GM23248 (cell line): ENCODE results near the gene NHEJ1. TPM values are rescaled to one million over a fixed set of nuclear protein-coding genes. Genes with fewer than 3 reads are reported as not detected.

Experiments used
- DNase-seq: peaks from one replicate; pipeline ENCODE4 v3.0.0-alpha.2; 2015
- H2AFZ ChIP-seq: fragments of 200-600 bp; sonication (generic); 2 replicates; pipeline ENCODE4 v1.6.1; 2016; ENCODE audit warnings: antibody characterized with exemption
- H3F3A ChIP-seq: fragments of 200-600 bp; sonication (generic); 2 replicates; pipeline ENCODE4 v1.6.1; 2016; ENCODE audit warnings: mild to moderate bottlenecking, antibody characterized with exemption, mixed run types; ENCODE audit not compliant: insufficient read depth
- H3K27ac ChIP-seq: fragments of 200-600 bp; sonication (generic); 2 replicates; pipeline ENCODE4 v1.5.1; 2016; ENCODE audit warnings: mild to moderate bottlenecking
- H3K27me3 ChIP-seq: fragments of 200-600 bp; sonication (generic); replicated peaks from 2 replicates; pipeline ENCODE4 v1.6.1; 2016; ENCODE audit warnings: mild to moderate bottlenecking; ENCODE audit not compliant: insufficient read depth
- H3K36me3 ChIP-seq: fragments of 200-600 bp; sonication (generic); 2 replicates; pipeline ENCODE4 v1.6.1; 2016; ENCODE audit warnings: low read depth, mild to moderate bottlenecking
- H3K4me1 ChIP-seq: fragments of 200-600 bp; sonication (generic); 2 replicates; pipeline ENCODE4 v1.6.1; 2016; ENCODE audit warnings: mild to moderate bottlenecking; ENCODE audit not compliant: insufficient read depth
- H3K4me2 ChIP-seq: fragments of 200-600 bp; sonication (generic); one replicate; pipeline ENCODE4 v1.6.1; 2016; ENCODE audit warnings: mild to moderate bottlenecking; ENCODE audit not compliant: unreplicated experiment
- H3K4me3 ChIP-seq: fragments of 200-600 bp; sonication (generic); 2 replicates; pipeline ENCODE4 v1.5.1; 2016; ENCODE audit warnings: mild to moderate bottlenecking
- H3K79me2 ChIP-seq: fragments of 200-600 bp; sonication (generic); 2 replicates; pipeline ENCODE4 v1.6.1; 2016; ENCODE audit warnings: mild to moderate bottlenecking; ENCODE audit not compliant: insufficient read depth
- H3K9ac ChIP-seq: fragments of 200-600 bp; sonication (generic); 2 replicates; pipeline ENCODE4 v1.6.1; 2016; ENCODE audit warnings: mild to moderate bottlenecking
- H3K9me2 ChIP-seq: fragments of 200-600 bp; sonication (generic); 2 replicates; pipeline ENCODE4 v1.6.1; 2016; ENCODE audit warnings: mixed run types, mild to moderate bottlenecking, moderate library complexity; ENCODE audit not compliant: insufficient read depth
- H3K9me3 ChIP-seq: fragments of 200-600 bp; sonication (generic); one replicate; pipeline ENCODE4 v1.6.1; 2017; ENCODE audit warnings: low read depth
- H4K20me1 ChIP-seq: fragments of 200-600 bp; sonication (generic); 2 replicates; pipeline ENCODE4 v1.6.0; 2016; ENCODE audit not compliant: insufficient read depth
- EZH2 ChIP-seq: fragments of 200-600 bp; sonication (generic); IDR thresholded peaks from 2 replicates; pipeline ENCODE4 v1.6.1; 2018; ENCODE audit warnings: antibody characterized with exemption, mild to moderate bottlenecking; ENCODE audit not compliant: insufficient read depth, poor library complexity, severe bottlenecking
- EZH2phosphoT487 ChIP-seq: fragments of 200-600 bp; sonication (generic); IDR thresholded peaks from 2 replicates; pipeline ENCODE4 v1.6.1; 2018; ENCODE audit warnings: antibody characterized with exemption, moderate library complexity, mild to moderate bottlenecking, low read depth; ENCODE audit not compliant: insufficient read depth
- WGBS, 2 experiments: methylation state at CpG; one replicate each; pipeline ENCODE4 v1.1.6; 2015 to 2017; ENCODE audit warnings: low lambda C conversion rate in 2 of 2, low coverage in 1 of 2; ENCODE audit errors: missing lambda C conversion rate in 2 of 2; 5-methylcytosine and 5-hydroxymethylcytosine counted together
- in situ Hi-C: fragments of 300-500 bp; cut with MboI; formaldehyde crosslinking; loops from 2 replicates; pipeline ENCODE4 v1.15.0; 2020
- polyA plus RNA-seq: library from polyadenylated mRNA; unstranded; fragments of >200 nt; fragmentation: Nextera tagmentation; extraction: Ambion mirVana; gene quantifications from 2 replicates; pipeline ENCODE4 v1.2.1, GENCODE V29; 2016
- total RNA-seq: library from RNA; depleted of rRNA; stranded (reverse); fragments of >200 nt; shearing (Covaris generic); gene quantifications from 2 replicates; pipeline ENCODE4 v1.2.3, GENCODE V29; 2014

Gene NHEJ1
- total and polyA plus RNA-seq, 2 experiments from 2014 or later = 8.3 to 16.1 TPM

DNA sequence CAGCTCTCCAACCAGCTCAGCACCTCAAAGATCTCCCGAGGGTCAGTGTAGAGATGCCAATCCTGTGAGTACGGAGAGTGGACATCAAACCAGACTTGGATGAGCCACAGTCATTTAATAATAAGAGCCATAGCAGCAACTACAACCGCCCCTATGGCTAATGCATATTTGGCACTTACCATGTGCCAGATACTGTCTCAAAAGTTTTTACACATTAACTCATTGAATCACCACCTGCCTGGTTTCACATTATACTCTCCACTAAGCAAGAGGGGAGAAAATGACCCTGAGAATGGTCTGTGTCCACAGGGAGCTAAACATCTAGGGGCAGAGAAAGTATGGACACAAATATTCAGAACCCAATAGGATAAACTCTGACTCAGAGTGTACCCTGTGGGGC lies 13.5 kb upstream of the NHEJ1 start:
- Histone ChIP-seq H3K27ac (no peak overlapping the region), H3K4me2 (no peak overlapping the region), H3K27me3 (no peaks in the 10 kb centered on the region), H3K9me3 (no peaks in the 10 kb centered on the region), H3K4me1 (peaks cover 24% of the 10 kb centered on the region), H3K79me2 (peaks cover 32% of the 10 kb centered on the region), H3F3A (peaks cover 26% of the 10 kb centered on the region), H2AFZ (no peak overlapping the region), H4K20me1 (no peaks in the 10 kb centered on the region), H3K9ac (no peak overlapping the region), H3K4me3 (no peak overlapping the region), H3K9me2 (no peaks in the 10 kb centered on the region), H3K36me3 (peaks cover 11% of the 10 kb centered on the region; the same call in 1 of the 2 replicates)
- in situ Hi-C loops = no loop called here
- TF ChIP-seq EZH2phosphoT487 = no peak
- no peak for TF ChIP-seq EZH2
- 49 to 50% methylated on average over 3 of the region's 3 CpGs for WGBS, 2 experiments
- peak; percentile 6 for DNase-seq

DNA sequence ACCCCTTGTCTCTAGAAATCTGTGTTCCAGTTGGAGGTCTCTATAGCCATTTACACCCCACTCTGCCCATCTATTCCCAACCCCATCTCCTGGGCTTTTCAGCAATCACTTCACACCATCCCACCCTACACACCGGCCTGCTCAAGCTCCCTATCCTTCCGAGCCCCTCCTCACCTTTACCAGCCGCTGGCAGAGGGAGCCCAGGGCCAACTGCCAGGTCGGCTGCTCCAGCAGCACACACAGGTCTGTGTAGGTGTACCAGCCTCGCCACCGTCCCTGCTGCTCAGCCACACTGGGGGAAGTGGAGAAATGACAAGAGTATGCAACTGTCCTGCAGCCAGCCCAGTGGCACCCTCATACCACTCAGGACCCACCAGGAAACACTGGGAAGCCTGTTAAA lies 12.6 kb upstream of the NHEJ1 start:
- no peak overlapping the region for H3K4me3 ChIP-seq
- H3K36me3 ChIP-seq = peaks cover 11% of the 10 kb centered on the region; the same call in 1 of the 2 replicates
- H3K4me1 ChIP-seq = peaks cover 20% of the 10 kb centered on the region
- no peaks in the 10 kb centered on the region for H4K20me1 ChIP-seq
- H3K27me3 ChIP-seq = no peaks in the 10 kb centered on the region
- DNase-seq = no peak
- H3K27ac ChIP-seq = no peak overlapping the region
- H3K79me2 ChIP-seq = peaks cover 23% of the 10 kb centered on the region
- TF ChIP-seq EZH2 (no peak), EZH2phosphoT487 (no peak)
- H3K4me2 ChIP-seq = no peak overlapping the region
- no peaks in the 10 kb centered on the region for H3K9me3 ChIP-seq
- H2AFZ ChIP-seq = no peak overlapping the region
- peaks cover 26% of the 10 kb centered on the region for H3F3A ChIP-seq
- H3K9ac ChIP-seq = no peak overlapping the region
- in situ Hi-C loops = no loop called here
- no peaks in the 10 kb centered on the region for H3K9me2 ChIP-seq
- 71 to 77% methylated on average over 6 of the region's 6 CpGs for WGBS, 2 experiments

DNA sequence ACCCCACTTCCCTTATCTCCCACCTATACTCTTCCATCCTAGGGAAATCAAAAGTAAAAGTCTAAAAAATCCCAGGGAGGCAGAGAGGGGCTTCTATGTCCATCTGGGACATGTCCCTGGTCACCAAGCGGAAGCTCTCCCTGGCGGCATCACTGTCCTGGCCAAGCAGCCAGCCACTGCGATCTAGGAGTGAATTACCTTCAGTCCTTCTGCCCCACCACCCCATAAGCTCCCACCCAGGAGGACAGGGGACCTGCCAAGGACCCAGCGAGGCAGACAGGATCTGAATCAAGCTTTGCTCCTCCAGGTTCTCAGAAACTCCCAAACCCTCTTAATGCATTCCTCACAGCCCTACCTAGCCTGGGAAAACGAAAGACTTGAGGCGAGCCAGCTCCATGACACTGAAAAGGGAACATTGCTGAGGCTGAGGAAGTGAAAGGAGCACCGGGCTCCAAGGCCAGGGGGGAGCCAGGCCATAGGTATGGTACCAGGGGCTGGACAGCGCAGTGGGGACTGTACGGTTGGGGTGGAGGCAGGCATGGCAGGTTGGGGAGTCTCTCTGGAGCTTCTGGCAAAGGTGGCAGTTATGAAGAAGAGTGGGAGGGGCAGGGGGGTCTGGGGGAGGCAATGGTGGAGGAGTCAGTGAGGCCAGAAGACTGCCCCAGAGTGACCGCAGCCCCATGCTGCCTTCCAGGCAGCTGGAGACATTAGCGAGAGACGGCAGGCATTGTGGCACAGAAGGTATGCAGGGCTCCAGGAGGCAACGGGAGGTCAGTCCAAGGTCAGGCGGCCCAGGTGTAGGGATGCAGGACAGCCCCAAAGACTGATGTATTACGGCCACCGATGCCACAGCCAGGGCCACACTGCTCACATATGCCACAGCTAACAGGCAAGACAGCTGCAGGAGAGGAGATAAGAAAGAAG lies 11.9 kb upstream of the NHEJ1 start:
- WGBS, 2 experiments = 92% methylated on average over 16 of the region's 16 CpGs
- no peak overlapping the region for H3K27ac ChIP-seq
- H3K9me3 ChIP-seq = no peaks in the 10 kb centered on the region
- TF ChIP-seq EZH2phosphoT487 (no peak), EZH2 (no peak)
- no peaks in the 10 kb centered on the region for H3K9me2 ChIP-seq
- peaks cover 11% of the 10 kb centered on the region; the same call in 1 of the 2 replicates for H3K36me3 ChIP-seq
- H2AFZ ChIP-seq = no peak overlapping the region
- H3K27me3 ChIP-seq = no peaks in the 10 kb centered on the region
- no peak overlapping the region for H3K4me3 ChIP-seq
- H3K4me1 ChIP-seq = peaks cover 20% of the 10 kb centered on the region
- DNase-seq = no peak
- H3K4me2 ChIP-seq = no peak overlapping the region
- no peaks in the 10 kb centered on the region for H4K20me1 ChIP-seq
- H3F3A ChIP-seq = peaks cover 23% of the 10 kb centered on the region
- no peak overlapping the region for H3K9ac ChIP-seq
- peaks cover 23% of the 10 kb centered on the region for H3K79me2 ChIP-seq
- in situ Hi-C loops = no loop called here

DNA sequence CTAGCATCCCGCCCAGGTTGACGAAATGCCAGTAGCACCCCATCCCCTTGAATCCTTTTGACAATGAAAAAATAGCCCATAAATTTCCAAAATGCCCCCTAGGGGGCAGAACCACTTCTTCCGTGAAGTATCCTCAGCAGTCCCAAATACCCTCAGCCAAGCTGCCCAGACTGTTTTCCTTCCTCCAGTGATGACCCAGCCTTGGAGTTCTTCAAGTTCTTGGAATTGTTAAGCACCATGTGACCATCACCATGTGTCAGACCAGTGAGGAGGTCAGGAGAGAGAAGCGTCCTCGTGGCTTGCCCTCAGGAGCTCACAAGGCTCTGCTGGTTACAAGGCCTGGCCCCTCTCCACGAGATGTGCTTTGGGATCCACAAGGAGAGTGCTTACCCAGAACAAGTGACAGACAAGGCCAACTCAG lies 10.6 kb upstream of the NHEJ1 start:
- Histone ChIP-seq H4K20me1 (no peaks in the 10 kb centered on the region), H3K36me3 (peaks cover 11% of the 10 kb centered on the region; the same call in 1 of the 2 replicates), H2AFZ (0 out of 2 replicates have a peak overlapping the region, but pooled peaks have one; percentile 11), H3K4me1 (peaks cover 16% of the 10 kb centered on the region), H3K27me3 (no peaks in the 10 kb centered on the region), H3K9me2 (no peaks in the 10 kb centered on the region), H3K9ac (peak overlapping the region; percentile 64), H3F3A (peaks cover 20% of the 10 kb centered on the region), H3K27ac (peak overlapping the region; percentile 79), H3K9me3 (no peaks in the 10 kb centered on the region), H3K4me2 (no peak overlapping the region), H3K79me2 (peaks cover 20% of the 10 kb centered on the region), H3K4me3 (no peak overlapping the region)
- 1 to 8% methylated on average over 6 of the region's 6 CpGs for WGBS, 2 experiments
- in situ Hi-C loops = no loop called here
- peak; percentile 89 for DNase-seq
- TF ChIP-seq EZH2 = no peak
- no peak for TF ChIP-seq EZH2phosphoT487
